GM19467 (cell line): Measurements from ENCODE around the gene ARID3B.
"Not testable (repeated sequence)": the region's sequence is repeated elsewhere in the genome, so short reads cannot be mapped to it uniquely, and the experiment has no call there.

ENCODE experiments used
- ATAC-seq: cut with Tn5 transposase; IDR thresholded peaks from one replicate; pipeline ENCODE4 v1.9.1; 2021; ENCODE audit warnings: mild to moderate bottlenecking, moderate library complexity; ENCODE audit not compliant: unreplicated experiment

ARID3B gene, protein sequence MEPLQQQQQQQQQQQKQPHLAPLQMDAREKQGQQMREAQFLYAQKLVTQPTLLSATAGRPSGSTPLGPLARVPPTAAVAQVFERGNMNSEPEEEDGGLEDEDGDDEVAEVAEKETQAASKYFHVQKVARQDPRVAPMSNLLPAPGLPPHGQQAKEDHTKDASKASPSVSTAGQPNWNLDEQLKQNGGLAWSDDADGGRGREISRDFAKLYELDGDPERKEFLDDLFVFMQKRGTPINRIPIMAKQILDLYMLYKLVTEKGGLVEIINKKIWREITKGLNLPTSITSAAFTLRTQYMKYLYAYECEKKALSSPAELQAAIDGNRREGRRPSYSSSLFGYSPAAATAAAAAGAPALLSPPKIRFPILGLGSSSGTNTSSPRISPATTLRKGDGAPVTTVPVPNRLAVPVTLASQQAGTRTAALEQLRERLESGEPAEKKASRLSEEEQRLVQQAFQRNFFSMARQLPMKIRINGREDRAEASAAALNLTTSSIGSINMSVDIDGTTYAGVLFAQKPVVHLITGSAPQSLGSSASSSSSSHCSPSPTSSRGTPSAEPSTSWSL

DNA sequence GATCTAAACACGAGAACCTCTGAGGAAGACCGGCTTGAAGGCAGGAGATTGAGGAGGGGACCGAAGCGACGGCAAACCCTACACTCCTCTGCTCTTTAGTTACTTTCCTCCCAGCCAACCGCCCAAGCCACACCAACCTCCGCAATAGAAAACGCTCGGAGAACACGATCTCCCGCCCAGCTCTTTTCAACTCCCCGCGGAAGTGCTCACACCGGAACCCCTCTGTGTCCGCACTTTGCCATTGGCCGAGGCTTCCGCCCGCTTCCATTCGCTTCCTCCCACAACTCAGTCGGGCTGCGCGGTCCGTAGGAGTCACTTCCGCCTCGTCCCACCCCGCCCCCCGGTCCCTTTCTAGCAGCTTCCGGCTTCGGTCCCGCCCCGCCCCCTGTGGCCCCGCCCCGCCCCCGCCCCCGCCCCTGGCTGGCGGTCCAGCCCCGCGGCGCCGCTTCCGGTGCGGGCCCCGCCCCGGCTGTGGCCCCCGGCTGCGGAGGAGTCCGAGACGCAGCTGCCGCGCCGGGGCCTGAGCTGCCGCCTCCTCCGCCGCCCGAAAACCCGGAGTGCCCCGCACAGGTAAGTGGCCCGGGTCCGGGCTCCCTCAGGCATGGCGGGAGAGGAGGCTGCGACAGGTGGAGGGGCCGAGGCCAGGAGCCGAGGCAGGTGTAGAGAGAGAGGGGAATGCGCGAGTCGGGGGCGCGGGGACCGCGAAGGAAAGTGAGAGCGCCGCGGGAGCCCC lies at the start of gene ARID3B:
Gene ARID3B (plus strand): TSS at position 460 of the 733 bp plus-strand sequence. CDS start 2,717 bp downstream, outside the sequence.
- peak; percentile 83 for ATAC-seq

DNA sequence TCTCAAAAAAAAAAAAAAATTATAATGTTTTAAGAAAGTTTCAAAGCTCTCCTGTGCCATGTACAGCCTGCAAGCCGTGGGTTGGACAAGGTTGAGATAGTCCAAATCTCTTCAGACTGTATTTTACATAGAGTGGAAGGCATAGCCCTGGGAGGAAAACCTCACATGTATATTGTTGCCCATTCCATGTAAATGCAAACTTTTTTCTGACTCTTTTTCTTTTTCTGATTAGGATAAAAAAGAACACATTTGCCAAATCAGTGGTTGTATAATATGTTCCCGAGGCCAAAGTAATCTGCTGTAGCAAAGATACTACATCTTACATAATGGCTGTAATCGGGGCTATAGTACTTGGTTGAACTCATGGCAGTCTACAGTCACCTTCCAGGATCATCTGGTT lies 44.4 kb upstream of the ARID3B start:
- ATAC-seq = no peak

DNA sequence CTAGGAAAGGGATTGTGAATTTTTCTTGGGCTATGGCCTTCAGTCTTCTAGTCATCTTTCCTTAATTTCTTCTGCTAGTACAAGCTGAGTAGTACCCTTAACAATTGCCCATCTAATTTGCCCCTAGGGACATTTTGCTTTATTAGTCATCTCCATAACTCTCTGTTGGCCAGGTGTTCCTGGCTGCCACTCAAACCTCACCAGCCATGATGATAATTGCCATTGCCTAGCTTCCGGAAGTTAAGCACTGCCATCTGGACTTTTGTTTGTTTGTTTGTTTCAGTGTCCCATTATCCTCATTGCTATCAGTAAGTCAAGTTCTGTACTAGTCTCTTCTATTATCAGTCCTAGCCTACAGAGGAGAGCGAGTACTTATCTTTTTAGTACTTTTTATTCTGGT lies 43.4 kb upstream of the ARID3B start:
- no peak for ATAC-seq

DNA sequence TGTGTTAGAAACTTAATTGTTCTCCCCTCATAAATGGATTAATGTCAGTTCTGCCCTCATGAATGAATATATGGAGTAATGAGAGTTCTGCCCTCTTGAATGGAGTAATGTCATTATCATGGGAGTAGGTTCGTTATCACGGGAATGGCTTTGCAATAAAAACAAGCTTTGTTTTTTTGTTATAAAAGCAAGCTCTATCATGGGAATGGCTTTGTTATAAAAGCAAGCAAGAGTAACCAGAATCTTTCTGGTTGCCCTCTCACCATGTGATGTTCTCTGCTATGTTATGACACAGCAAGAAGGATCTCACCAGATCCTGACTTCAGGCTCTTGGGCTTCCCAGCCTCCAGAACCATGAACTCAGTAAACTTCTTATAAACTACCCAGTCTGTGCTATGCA lies 41.7 kb upstream of the ARID3B start:
- no peak for ATAC-seq

DNA sequence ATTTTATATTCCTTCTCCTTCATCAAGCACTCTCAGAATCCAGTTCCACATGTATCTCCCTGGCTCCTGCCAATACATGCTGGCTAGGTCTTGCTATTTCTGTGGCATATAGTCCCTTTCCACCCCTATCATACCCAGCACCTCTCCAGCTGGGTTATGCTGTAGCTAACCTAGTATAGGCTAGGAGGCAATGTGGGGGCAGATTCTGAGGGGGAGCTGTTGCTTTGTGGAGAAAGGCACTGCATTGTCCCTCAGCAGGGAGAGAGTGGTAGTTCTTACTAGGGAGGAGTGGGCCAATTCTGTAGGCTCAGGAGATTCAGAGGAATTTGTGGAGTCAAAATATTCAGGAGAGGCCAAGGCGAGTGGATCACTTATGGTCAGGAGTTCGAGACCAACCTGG lies 40.6 kb upstream of the ARID3B start:
- ATAC-seq = no peak

DNA sequence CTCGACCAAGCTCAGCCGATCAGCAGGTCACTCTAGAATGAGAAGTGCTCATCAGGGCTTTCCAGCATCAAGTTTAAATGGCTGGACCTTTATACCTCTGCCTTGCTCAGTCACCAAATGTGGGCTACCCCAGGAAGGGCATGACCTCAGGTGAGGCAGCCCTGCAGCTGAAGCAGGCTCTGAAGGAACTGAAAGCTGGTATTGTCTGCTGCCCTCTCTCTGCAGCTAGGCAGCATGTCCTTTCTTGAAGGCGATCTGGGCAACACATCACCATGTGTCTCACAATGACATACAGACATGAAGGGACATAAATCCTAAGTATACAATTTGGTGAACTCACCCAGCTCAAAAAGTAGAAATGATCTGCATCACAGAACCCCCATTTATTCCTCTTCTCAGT lies 38.7 kb upstream of the ARID3B start:
- ATAC-seq = no peak

DNA sequence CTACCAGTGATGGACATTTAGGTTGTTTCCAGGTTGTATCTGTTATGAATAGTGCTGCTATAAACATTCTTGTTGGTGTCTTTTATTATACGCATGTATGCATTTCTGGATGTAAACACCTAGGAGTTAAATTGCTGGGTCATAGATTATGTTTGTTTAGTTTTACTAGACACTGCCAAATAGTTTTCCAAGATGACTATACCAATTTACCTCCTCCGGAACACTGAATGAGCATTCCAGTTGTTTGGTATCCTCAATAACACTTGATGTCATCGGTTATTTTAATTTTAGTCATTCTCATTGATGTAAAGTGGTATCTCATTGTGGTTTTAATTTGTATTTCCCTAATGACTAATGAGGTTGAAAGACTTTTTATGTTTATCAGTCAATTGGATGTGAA lies 36.6 kb upstream of the ARID3B start:
- ATAC-seq = no peak

DNA sequence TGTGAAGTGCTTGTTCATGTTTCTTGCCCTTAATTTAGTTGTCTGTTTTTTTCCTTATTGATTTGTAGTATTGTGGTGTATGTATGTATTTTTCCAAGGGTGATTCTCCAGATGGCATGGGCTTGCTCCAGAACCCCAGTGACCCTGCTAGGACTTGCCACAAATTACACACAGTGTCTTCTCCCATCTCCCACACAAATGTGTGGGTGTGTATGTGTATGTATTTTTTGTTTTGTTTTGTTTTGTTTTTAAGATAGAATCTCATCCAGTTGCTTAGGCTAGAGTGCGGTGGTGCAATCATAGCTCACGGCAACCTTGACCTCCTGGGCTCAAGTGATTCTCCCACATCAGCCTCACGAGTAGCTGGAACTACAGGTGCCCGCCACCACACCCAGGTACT lies 36.2 kb upstream of the ARID3B start:
- no peak for ATAC-seq

DNA sequence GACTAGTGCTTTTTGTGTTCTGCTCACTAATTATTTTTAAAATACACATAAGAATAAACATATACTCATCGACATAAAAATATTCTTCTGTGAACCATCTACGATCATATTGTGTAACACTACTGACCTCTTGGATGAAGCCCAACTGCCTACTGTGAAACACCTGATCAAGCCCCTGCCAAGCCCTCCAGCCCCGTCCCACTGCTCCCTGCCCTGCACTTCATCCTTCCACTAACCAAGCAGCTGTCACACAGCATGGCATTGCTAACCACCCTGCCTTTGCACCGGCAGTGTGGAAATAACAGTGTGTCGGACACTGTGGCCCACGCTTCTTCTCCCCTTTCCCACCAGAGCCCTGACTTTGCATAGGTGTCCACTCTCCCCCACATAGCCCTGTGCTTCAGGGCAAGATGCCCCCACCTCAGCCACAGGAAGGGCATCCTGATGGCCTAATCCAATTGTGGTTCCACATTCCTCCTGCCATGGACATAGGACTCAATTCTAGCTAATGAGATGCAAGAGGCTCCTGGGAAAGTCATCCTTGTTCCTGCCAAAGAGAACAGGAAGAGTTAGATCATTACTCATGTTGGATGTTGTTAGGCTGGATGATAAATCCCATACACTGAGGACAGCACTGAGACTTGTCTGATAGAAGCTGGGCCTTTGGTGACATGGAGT lies 35.0 kb upstream of the ARID3B start:
- ATAC-seq = no peak

DNA sequence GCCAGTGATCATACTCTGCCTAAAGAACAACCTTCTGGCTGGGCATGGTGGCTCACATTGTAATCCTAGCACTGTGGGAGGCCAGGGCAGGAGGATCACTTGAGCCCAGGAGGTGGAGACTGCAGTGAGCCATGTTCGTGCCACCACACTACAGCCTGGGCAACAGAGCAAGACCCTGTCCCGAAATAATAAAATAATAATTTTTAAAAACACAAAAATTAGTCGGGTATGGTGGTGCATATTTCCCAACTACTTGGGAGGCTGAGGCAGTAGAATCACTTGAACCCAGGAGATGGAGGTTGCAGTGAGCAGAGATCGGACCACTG lies 34.5 kb upstream of the ARID3B start:
- ATAC-seq = no peak

DNA sequence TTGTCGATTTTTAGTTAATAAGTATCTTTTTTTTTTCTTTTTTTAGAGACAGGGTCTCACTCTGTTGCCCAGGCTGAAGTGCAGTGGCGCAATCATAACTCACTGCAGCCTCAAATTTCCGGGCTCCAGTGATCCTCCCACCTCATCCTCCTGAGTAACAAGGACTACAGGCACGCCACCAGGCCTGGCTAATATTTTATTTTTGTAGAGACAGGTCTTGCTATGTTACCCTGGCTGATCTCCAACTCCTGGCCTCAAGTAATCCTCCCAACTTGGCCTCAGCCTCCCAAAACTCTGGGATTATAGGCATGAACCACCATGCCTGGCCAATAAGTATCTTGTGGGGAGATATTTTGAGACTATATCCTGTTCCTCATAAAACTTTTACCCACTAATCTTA lies 29.4 kb upstream of the ARID3B start:
- peak; percentile 53 for ATAC-seq

DNA sequence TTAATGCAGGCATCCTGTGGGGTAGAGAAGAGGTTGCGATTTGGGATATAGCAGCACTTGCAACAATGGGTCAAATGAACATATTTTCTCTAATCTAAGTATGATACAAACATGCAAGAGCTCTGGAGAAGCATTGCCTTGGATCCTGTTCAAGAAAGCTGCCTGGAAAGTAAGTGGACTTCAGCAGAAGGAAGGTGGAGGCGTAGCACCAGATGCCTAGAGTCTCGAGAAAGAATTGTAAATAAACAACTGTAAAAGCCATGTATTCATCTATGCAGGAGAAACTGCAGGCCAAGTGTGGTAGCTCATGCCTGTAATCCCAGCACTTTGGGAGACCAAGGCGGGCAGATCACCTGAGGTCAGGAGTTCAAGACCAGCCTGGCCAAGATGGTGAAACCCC lies 27.0 kb upstream of the ARID3B start:
- ATAC-seq = not testable (repeated sequence)

DNA sequence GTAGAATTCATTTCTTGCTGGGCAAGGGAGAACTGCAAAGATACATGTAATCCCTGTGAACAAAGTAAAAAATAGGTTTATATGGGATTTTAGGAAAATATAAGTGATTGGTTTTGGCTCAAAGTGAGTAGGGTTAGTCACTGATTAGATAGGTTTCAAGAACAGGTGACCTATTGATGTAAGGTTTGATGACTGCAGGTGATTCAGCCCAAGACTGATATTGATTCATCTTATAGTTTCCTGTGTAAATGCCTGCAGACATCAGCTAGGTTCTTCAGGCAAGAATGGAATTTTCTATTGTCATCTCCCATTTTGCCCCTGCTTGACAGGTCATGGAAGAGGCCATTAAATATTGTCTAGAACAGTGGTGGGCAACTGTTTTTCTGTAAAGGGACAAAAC lies 23.9 kb upstream of the ARID3B start:
- no peak for ATAC-seq

DNA sequence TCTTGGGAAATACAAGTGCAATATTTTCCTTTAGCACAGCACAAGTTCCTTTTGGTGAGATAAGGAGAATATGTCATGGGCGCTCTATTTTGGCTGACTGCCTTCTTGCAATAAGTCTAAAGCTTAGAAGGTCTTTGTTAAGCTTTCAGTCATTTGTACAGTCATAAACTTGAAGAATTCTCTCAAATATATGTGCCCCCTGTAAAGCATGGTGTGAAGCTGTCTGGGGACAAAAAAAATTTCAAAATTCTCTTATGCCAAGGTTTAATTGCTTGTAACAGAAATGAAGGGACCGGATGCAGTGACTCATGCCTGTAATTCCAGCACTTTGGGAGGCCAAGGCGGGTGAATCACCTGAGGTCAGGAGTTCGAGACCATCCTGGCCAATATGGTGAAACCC lies 21.7 kb upstream of the ARID3B start:
- ATAC-seq = no peak

DNA sequence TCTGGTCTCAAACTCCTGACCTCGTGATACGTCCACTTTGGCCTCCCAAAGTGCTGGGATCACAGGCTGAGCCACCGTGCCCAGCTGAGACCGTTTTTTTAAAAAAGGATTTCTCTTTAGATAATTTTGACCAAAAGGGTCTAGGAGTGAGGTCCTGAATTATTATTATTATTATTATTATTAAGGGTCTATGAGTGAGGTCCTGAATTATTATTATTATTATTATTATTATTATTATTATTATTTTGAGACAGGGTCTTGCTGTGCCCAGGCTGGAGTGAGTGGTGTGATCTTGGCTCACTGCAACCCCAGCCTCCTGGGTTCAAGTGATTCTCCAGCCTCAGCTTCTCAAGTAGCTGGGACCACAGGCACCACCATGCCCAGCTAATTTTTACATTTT lies 20.6 kb upstream of the ARID3B start:
- ATAC-seq = no peak

DNA sequence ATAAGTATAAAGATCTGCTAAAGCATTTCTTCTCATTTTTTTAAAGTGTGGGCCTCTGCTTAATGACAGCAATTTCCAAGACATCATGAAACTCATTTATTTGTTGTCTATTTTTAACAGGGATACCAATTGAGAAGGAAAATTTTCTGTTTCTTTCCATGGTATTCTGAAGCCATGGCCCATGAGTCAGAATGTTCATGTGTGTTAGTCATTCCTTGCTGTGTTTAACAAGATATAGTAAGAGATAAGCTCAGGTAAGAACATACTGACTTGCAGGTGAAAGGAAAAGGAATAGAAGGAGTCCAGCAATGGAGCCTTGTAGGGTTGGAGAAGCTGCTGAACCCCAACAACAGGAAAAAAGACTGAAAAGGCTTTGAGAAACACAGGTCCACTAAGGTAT lies 17.0 kb upstream of the ARID3B start:
- no peak for ATAC-seq

DNA sequence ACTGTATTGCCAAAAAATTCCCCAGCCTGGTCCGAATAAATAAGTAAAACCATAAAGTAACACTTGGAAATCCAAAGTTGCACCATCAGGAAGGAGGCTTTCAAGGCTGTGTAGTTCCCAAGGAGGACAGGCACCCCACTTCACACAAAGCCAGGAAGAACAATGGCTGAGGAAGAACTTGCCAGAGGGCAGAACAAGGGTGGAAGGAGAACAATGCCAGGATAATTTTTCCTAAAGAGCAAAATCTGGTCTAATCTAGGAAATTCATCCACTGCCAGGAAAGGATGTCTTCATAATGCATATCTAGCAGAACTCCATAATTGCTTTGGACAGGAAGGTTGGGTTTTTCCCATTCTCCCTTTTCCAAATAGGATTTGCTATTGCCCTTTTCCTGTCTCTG lies 15.7 kb upstream of the ARID3B start:
- no peak for ATAC-seq

DNA sequence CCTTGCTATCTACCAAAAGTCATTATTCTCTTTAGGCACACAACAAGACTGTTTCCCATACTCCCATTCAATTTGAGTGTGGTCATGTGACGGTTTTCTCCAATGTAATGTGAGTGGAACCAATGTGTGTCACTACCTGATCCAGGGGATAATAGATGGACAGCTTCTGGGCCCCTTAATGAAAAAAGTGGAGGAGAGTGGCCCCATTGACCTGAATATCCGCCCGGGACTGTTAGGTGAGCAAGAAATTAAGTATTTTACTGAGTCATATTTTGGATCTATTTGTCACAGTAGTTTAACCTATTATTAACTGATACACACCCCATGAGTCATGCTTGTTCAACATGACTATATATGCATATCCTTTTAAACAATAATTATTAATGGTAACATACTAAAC lies 15.1 kb upstream of the ARID3B start:
- ATAC-seq = no peak

DNA sequence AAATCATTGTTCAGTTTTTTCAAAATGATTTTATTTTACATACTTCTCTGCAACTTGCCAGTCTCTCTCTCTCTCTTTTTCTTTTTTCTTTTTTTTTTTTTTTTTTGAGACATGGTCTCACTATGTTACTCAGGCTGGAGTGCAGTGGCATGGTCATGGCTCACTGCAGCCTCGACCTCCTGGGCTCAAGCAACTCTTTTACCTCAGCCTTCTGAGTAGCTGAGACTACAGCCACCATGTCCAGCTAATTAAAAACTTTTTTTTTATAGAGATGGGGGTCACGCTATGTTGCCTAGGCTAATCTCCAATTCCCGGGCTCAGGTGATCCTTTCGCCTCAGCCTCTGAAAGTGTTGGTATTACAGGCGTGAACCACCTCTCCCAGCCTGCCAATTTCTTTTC lies 12.1 kb upstream of the ARID3B start:
- no peak for ATAC-seq

DNA sequence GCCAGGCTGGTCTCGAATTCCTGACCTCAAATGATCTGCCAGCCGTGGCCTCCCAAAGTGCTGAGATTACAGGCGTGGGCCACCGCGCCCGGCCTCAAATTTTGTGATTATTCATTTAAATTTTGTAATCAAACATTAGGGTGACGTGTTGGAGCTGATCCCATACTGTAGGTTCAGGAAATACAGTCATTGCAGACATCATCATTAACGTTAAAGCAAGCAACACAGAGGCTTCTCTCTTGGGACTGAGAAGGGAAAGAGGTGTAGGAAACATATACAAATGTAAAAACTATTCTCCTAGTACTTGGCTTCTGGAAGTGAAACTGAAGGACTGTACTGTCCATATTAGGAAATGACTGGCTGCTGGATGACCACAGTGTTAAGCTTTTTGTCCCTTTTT lies 11.1 kb upstream of the ARID3B start:
- ATAC-seq = no peak

DNA sequence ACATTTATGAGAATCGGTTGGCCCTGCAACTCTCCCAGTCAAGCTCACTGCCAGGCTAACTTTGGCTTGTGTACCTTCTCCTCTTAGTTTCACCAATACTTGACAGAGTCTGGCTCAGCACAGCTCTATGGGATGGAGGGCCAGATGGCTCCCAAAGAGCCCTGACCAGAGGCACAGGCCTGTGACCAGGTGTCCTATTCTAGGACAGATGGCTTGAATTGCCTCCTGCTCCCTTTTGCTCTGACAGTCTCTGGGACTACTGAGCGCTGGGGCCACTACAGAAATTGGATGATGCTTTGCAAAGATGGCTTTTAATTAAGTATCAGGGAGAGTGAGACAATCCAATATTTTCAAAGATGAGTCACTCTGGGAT lies 10.3 kb upstream of the ARID3B start:
- no peak for ATAC-seq
